ENCODE data around the gene TAC4. TPM values are rescaled to one million over a fixed set of nuclear protein-coding genes. Genes with fewer than 3 reads are reported as not detected.

Gene TAC4
- polyA plus RNA-seq, 1 experiment, result not detected

GRCh38 chr17:49814781-49815529, 32.9 kb downstream of the TAC4 start:
- ChIA-PET CTCF (interaction anchor here (0.6 to 1.2 kb wide), 4 partner anchors 21 to 230 kb away, joined by 3 to 4 read pairs (median 3); no protein-coding TSS in a partner anchor), POLR2A (no interaction called here)
- no peak overlapping the region for H3K4me3 ChIP-seq (ENCODE audit: low read depth, low read length)
- no peak for DNase-seq (ENCODE audit: low read depth)
- no peak for TF ChIP-seq CTCF (IDR thresholded peaks at IDR 0.05; ENCODE audit: insufficient read depth, low read depth, low read length)
- H3K36me3 ChIP-seq (ENCODE audit: control insufficient read depth, insufficient read depth, low read length), result peaks cover 15% of the 10 kb centered on the region
- no peaks in the 10 kb centered on the region for H3K27me3 ChIP-seq (ENCODE audit: control insufficient read depth, insufficient read depth, low read length)

- CTCF ChIA-PET, result no interaction called here
- POLR2A ChIA-PET, result no interaction called here
These were observed 38.8 kb downstream of the TAC4 start for GRCh38 chr17:49809056-49809455.

GRCh38 chr17:49798738-49799137, 49.1 kb downstream of the TAC4 start:
- H3K27me3 ChIP-seq (ENCODE audit: control insufficient read depth, insufficient read depth, low read length), result no peaks in the 10 kb centered on the region
- no peak for TF ChIP-seq CTCF (IDR thresholded peaks at IDR 0.05; ENCODE audit: insufficient read depth, low read depth, low read length)
- ChIA-PET CTCF (interaction anchor here (1.1 to 1.4 kb wide), 4 partner anchors 8 to 229 kb away, joined by 3 to 4 read pairs (median 4); no protein-coding TSS in a partner anchor), POLR2A (no interaction called here)
- peaks cover 9% of the 10 kb centered on the region for H3K36me3 ChIP-seq (ENCODE audit: control insufficient read depth, insufficient read depth, low read length)
- no peak overlapping the region for H3K4me3 ChIP-seq (ENCODE audit: low read depth, low read length)
- no peak for DNase-seq (ENCODE audit: low read depth)

More at GRCh38 chr17:49809056-49809455, 38.8 kb downstream of the TAC4 start:
- Histone ChIP-seq H3K4me3 (ENCODE audit: low read depth, low read length) (no peak overlapping the region), H3K27me3 (ENCODE audit: control insufficient read depth, insufficient read depth, low read length) (no peaks in the 10 kb centered on the region), H3K36me3 (ENCODE audit: control insufficient read depth, insufficient read depth, low read length) (peaks cover 15% of the 10 kb centered on the region)
- TF ChIP-seq CTCF (IDR thresholded peaks at IDR 0.05; ENCODE audit: insufficient read depth, low read depth, low read length), result no peak
- no peak for DNase-seq (ENCODE audit: low read depth)

- Histone ChIP-seq H3K27me3 (ENCODE audit: control insufficient read depth, insufficient read depth, low read length) (no peaks in the 10 kb centered on the region), H3K36me3 (ENCODE audit: control insufficient read depth, insufficient read depth, low read length) (peaks cover 9% of the 10 kb centered on the region), H3K4me3 (ENCODE audit: low read depth, low read length) (no peak overlapping the region)
- ChIA-PET CTCF (interaction anchor here (0.9 to 1.4 kb wide), 4 partner anchors 12 to 228 kb away, joined by 3 to 4 read pairs (median 3); no protein-coding TSS in a partner anchor), POLR2A (no interaction called here)
- no peak for TF ChIP-seq CTCF (IDR thresholded peaks at IDR 0.05; ENCODE audit: insufficient read depth, low read depth, low read length)
- DNase-seq (ENCODE audit: low read depth), result no peak
These were observed 49.7 kb downstream of the TAC4 start for GRCh38 chr17:49798182-49798581.

GRCh38 chr17:49795372-49795771, 52.5 kb downstream of the TAC4 start:
- CTCF ChIA-PET, result interaction anchor here (1.1 kb wide), 1 partner anchor 11 kb away, joined by 3 read pairs; no protein-coding TSS in a partner anchor
- peaks cover 6% of the 10 kb centered on the region for H3K36me3 ChIP-seq (ENCODE audit: control insufficient read depth, insufficient read depth, low read length)

More at GRCh38 chr17:49795372-49795771, 52.5 kb downstream of the TAC4 start:
- POLR2A ChIA-PET, result no interaction called here
- no peak for TF ChIP-seq CTCF (IDR thresholded peaks at IDR 0.05; ENCODE audit: insufficient read depth, low read depth, low read length)
- H3K27me3 ChIP-seq (ENCODE audit: control insufficient read depth, insufficient read depth, low read length), result no peaks in the 10 kb centered on the region
- DNase-seq (ENCODE audit: low read depth), result no peak
- H3K4me3 ChIP-seq (ENCODE audit: low read depth, low read length), result no peak overlapping the region
